ENCODE results near the gene AUTS2. TPM values are rescaled to one million over a fixed set of nuclear protein-coding genes. Genes with fewer than 3 reads are reported as not detected.

Gene AUTS2
- total RNA-seq, 1 experiment from 2014 or later, result 2.3 TPM

- no peak for DNase-seq (ENCODE audit: low read depth)
- in situ Hi-C loops (cut with HindIII; ENCODE audit: low pct_unique_long_range_greater_than_20kb, low sequenced_read_pairs), result no loop called here
These were observed 76.5 kb downstream of the AUTS2 start for GRCh38 chr7:69674701-69675182.

- in situ Hi-C loops (cut with HindIII; ENCODE audit: low pct_unique_long_range_greater_than_20kb, low sequenced_read_pairs), result no loop called here
- no peak for DNase-seq (ENCODE audit: low read depth)
These were observed 78.0 kb downstream of the AUTS2 start for GRCh38 chr7:69676247-69676646.

GRCh38 chr7:69677054-69677852 lies 79.0 kb downstream of the AUTS2 start:
- DNase-seq (ENCODE audit: low read depth), result no peak
- in situ Hi-C loops (cut with HindIII; ENCODE audit: low pct_unique_long_range_greater_than_20kb, low sequenced_read_pairs), result no loop called here

- in situ Hi-C loops (cut with HindIII; ENCODE audit: low pct_unique_long_range_greater_than_20kb, low sequenced_read_pairs), result no loop called here
- DNase-seq (ENCODE audit: low read depth), result no peak
These were observed 79.7 kb downstream of the AUTS2 start for GRCh38 chr7:69677881-69678493.

GRCh38 chr7:69678494-69679187 lies 80.4 kb downstream of the AUTS2 start:
- no peak for DNase-seq (ENCODE audit: low read depth)
- in situ Hi-C loops (cut with HindIII; ENCODE audit: low pct_unique_long_range_greater_than_20kb, low sequenced_read_pairs), result no loop called here

GRCh38 chr7:69681181-69681580 lies 82.9 kb downstream of the AUTS2 start:
- DNase-seq (ENCODE audit: low read depth), result no peak
- in situ Hi-C loops (cut with HindIII; ENCODE audit: low pct_unique_long_range_greater_than_20kb, low sequenced_read_pairs), result no loop called here

GRCh38 chr7:69682518-69682917 lies 84.2 kb downstream of the AUTS2 start:
- in situ Hi-C loops (cut with HindIII; ENCODE audit: low pct_unique_long_range_greater_than_20kb, low sequenced_read_pairs), result no loop called here
- no peak for DNase-seq (ENCODE audit: low read depth)

- in situ Hi-C loops (cut with HindIII; ENCODE audit: low pct_unique_long_range_greater_than_20kb, low sequenced_read_pairs), result no loop called here
- no peak for DNase-seq (ENCODE audit: low read depth)
These were observed 84.7 kb downstream of the AUTS2 start for GRCh38 chr7:69683002-69683401.

- no peak for DNase-seq (ENCODE audit: low read depth)
- in situ Hi-C loops (cut with HindIII; ENCODE audit: low pct_unique_long_range_greater_than_20kb, low sequenced_read_pairs), result no loop called here
These were observed 86.4 kb downstream of the AUTS2 start for GRCh38 chr7:69684369-69685292.

GRCh38 chr7:69685293-69685631 lies 87.0 kb downstream of the AUTS2 start:
- DNase-seq (ENCODE audit: low read depth), result no peak
- in situ Hi-C loops (cut with HindIII; ENCODE audit: low pct_unique_long_range_greater_than_20kb, low sequenced_read_pairs), result no loop called here

GRCh38 chr7:69686366-69686765 lies 88.1 kb downstream of the AUTS2 start:
- no peak for DNase-seq (ENCODE audit: low read depth)
- in situ Hi-C loops (cut with HindIII; ENCODE audit: low pct_unique_long_range_greater_than_20kb, low sequenced_read_pairs), result no loop called here

- in situ Hi-C loops (cut with HindIII; ENCODE audit: low pct_unique_long_range_greater_than_20kb, low sequenced_read_pairs), result no loop called here
- DNase-seq (ENCODE audit: low read depth), result no peak
These were observed 89.6 kb downstream of the AUTS2 start for GRCh38 chr7:69687739-69688433.

GRCh38 chr7:69690329-69690728 lies 92.1 kb downstream of the AUTS2 start:
- DNase-seq (ENCODE audit: low read depth), result no peak
- in situ Hi-C loops (cut with HindIII; ENCODE audit: low pct_unique_long_range_greater_than_20kb, low sequenced_read_pairs), result no loop called here

- in situ Hi-C loops (cut with HindIII; ENCODE audit: low pct_unique_long_range_greater_than_20kb, low sequenced_read_pairs), result no loop called here
- DNase-seq (ENCODE audit: low read depth), result no peak
These were observed 93.1 kb downstream of the AUTS2 start for GRCh38 chr7:69691327-69691726.

- no peak for DNase-seq (ENCODE audit: low read depth)
- in situ Hi-C loops (cut with HindIII; ENCODE audit: low pct_unique_long_range_greater_than_20kb, low sequenced_read_pairs), result no loop called here
These were observed 93.5 kb downstream of the AUTS2 start for GRCh38 chr7:69691734-69692133.

GRCh38 chr7:69692611-69693010 lies 94.3 kb downstream of the AUTS2 start:
- in situ Hi-C loops (cut with HindIII; ENCODE audit: low pct_unique_long_range_greater_than_20kb, low sequenced_read_pairs), result no loop called here
- no peak for DNase-seq (ENCODE audit: low read depth)

- in situ Hi-C loops (cut with HindIII; ENCODE audit: low pct_unique_long_range_greater_than_20kb, low sequenced_read_pairs), result no loop called here
- DNase-seq (ENCODE audit: low read depth), result no peak
These were observed 94.8 kb downstream of the AUTS2 start for GRCh38 chr7:69693042-69693441.

- DNase-seq (ENCODE audit: low read depth), result no peak
- in situ Hi-C loops (cut with HindIII; ENCODE audit: low pct_unique_long_range_greater_than_20kb, low sequenced_read_pairs), result no loop called here
These were observed 97.8 kb downstream of the AUTS2 start for GRCh38 chr7:69696054-69696591.
